A673 (cell line): ENCODE measurements around the gene MICAL2.

Experiments used
- CTCF ChIP-seq: fragments of 300-800, 200-600 bp; sonication (generic); conservative IDR thresholded peaks from 2 replicates; pipeline ENCODE4 v1.5.1; 2017; ENCODE audit warnings: low read depth, mild to moderate bottlenecking, antibody characterized with exemption, low read length, moderate library complexity, mixed read lengths
- EZH2 ChIP-seq: fragments of 200-600 bp; sonication (generic); IDR thresholded peaks from 2 replicates; pipeline ENCODE4 v1.6.1; 2017; ENCODE audit warnings: borderline replicate concordance, low read depth, mild to moderate bottlenecking, mixed read lengths, antibody characterized with exemption, low read length; ENCODE audit not compliant: poor library complexity, severe bottlenecking

GRCh38 chr11:12216671-12217374 lies 106.4 kb downstream of the MICAL2 start:
- no peak for TF ChIP-seq CTCF
- TF ChIP-seq EZH2, result no peak
